Measurements from ENCODE around the gene KIF16B.
"Not testable (repeated sequence)": the region's sequence is repeated elsewhere in the genome, so short reads cannot be mapped to it uniquely, and the experiment has no call there.

The KIF16B gene

GRCh38 chr20:16595376-16595775, 22.1 kb upstream of the KIF16B start:
- no peak for DNase-seq (ENCODE audit: low read depth)

GRCh38 chr20:16590041-16590633, 16.9 kb upstream of the KIF16B start:
- no peak for DNase-seq (ENCODE audit: low read depth)

- no peak for DNase-seq (ENCODE audit: low read depth)
Measured at GRCh38 chr20:16589623-16590022, 16.4 kb upstream of the KIF16B start.

- DNase-seq (ENCODE audit: low read depth) = no peak
Measured at GRCh38 chr20:16588241-16588640, 15.0 kb upstream of the KIF16B start.

GRCh38 chr20:16587066-16587465, 13.8 kb upstream of the KIF16B start:
- DNase-seq (ENCODE audit: low read depth) = no peak

- DNase-seq (ENCODE audit: low read depth) = no peak
Measured at GRCh38 chr20:16583474-16583873, 10.2 kb upstream of the KIF16B start.

GRCh38 chr20:16581241-16581640, 8.0 kb upstream of the KIF16B start:
- DNase-seq (ENCODE audit: low read depth) = no peak

- DNase-seq (ENCODE audit: low read depth) = no peak
Measured at GRCh38 chr20:16580620-16581019, 7.4 kb upstream of the KIF16B start.

GRCh38 chr20:16580147-16580546, 6.9 kb upstream of the KIF16B start:
- DNase-seq (ENCODE audit: low read depth) = peak; percentile 63

- DNase-seq (ENCODE audit: low read depth) = no peak
Measured at GRCh38 chr20:16576219-16576618, 3.0 kb upstream of the KIF16B start.

GRCh38 chr20:16575390-16576140, 2.3 kb upstream of the KIF16B start:
- DNase-seq (ENCODE audit: low read depth) = no peak

- DNase-seq (ENCODE audit: low read depth) = peak; percentile 75
Measured at GRCh38 chr20:16574656-16575355, 1.6 kb upstream of the KIF16B start.

- DNase-seq (ENCODE audit: low read depth) = no peak
Measured at GRCh38 chr20:16571333-16571732, 1.9 kb downstream of the KIF16B start.

- no peak for DNase-seq (ENCODE audit: low read depth)
Measured at GRCh38 chr20:16569246-16570153, 3.7 kb downstream of the KIF16B start.

- DNase-seq (ENCODE audit: low read depth) = no peak
Measured at GRCh38 chr20:16566080-16566479, 7.2 kb downstream of the KIF16B start.

GRCh38 chr20:16564079-16564478, 9.2 kb downstream of the KIF16B start:
- DNase-seq (ENCODE audit: low read depth) = not testable (repeated sequence)

- no peak for DNase-seq (ENCODE audit: low read depth)
Measured at GRCh38 chr20:16563066-16563806, 10.0 kb downstream of the KIF16B start.

- no peak for DNase-seq (ENCODE audit: low read depth)
Measured at GRCh38 chr20:16562259-16562658, 11.0 kb downstream of the KIF16B start.

GRCh38 chr20:16560661-16561060, 12.6 kb downstream of the KIF16B start:
- no peak for DNase-seq (ENCODE audit: low read depth)

GRCh38 chr20:16560216-16560615, 13.0 kb downstream of the KIF16B start:
- DNase-seq (ENCODE audit: low read depth) = no peak

GRCh38 chr20:16556301-16556700, 16.9 kb downstream of the KIF16B start:
- peak; percentile 37 for DNase-seq (ENCODE audit: low read depth)

Data from fibroblast of the conjunctiva (primary cell).